ENCODE results near the gene FGF19.

DNA sequence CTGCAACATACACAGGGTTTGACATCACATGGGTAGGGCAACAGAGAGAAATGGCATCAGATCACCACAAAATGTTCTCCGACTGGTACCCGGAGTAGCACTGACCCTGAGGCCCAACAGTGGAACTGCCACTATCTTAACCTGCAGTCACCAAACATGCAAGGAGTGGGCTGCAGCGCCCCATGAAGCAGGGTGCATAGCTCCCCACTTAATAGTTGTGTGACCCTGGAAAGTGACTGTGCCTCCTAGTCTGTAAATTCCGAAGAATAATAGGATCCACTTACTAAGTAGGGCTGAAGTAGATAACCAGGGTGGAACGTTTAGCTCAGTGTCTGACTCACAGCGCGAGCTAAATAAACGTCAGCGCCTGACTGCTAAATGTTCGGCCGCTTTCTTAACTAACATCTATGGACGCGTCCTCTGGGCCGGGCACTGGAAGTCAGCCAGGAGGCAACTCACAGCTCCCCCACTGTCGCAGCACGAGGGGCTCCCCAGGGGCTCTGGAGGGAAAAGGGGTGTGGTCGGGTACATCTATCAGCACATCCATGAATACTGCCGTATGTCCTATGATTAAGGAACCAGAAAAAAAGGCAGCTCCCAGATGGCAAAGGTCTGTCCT is 29.4 kb downstream of the FGF19 start:
- TF ChIP-seq, protein P1, sequence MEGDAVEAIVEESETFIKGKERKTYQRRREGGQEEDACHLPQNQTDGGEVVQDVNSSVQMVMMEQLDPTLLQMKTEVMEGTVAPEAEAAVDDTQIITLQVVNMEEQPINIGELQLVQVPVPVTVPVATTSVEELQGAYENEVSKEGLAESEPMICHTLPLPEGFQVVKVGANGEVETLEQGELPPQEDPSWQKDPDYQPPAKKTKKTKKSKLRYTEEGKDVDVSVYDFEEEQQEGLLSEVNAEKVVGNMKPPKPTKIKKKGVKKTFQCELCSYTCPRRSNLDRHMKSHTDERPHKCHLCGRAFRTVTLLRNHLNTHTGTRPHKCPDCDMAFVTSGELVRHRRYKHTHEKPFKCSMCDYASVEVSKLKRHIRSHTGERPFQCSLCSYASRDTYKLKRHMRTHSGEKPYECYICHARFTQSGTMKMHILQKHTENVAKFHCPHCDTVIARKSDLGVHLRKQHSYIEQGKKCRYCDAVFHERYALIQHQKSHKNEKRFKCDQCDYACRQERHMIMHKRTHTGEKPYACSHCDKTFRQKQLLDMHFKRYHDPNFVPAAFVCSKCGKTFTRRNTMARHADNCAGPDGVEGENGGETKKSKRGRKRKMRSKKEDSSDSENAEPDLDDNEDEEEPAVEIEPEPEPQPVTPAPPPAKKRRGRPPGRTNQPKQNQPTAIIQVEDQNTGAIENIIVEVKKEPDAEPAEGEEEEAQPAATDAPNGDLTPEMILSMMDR (IDR thresholded peaks at IDR 0.05) = no peak
- TF ChIP-seq ZFX (IDR thresholded peaks at IDR 0.05; ENCODE audit: borderline replicate concordance) = no peak

Data from 22Rv1 (cell line).